Measurements from ENCODE around the gene TRABD2B.

The TRABD2B gene

DNA sequence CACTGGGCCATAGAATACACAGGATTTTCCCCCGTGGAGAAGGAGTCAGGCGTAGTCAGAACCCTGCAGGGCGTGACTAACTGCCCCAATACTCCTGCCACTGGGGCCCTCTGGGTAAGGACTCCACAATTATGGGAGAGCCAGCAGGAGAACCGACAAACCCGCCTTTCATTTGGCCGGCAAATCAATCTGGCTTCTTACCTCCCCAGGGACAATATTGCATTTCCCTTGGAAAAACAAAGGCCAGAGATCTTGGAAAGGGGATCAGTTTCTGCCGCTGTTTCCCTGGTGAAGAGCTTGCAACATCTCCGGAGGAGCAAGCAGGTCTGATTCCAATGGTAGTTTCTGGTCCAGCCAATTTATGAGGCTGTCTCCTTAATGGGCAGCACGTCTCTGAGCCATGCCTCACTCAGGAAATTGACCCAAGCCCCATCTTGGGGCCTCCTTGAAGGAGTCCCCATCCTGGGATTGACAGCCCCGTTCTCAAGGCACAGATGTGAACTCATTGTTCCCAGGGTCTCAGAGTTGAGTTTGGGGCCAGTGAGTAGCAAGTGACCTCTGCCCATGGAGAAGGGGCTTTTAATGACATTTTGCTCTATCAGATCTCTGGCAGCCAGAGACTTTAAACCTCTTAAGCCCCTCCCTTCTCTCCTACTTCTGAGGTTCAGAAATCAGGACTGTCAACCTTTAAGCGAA, 4.3 kb downstream of the TRABD2B start:
- no peak for DNase-seq (ENCODE audit: low read depth)

DNA sequence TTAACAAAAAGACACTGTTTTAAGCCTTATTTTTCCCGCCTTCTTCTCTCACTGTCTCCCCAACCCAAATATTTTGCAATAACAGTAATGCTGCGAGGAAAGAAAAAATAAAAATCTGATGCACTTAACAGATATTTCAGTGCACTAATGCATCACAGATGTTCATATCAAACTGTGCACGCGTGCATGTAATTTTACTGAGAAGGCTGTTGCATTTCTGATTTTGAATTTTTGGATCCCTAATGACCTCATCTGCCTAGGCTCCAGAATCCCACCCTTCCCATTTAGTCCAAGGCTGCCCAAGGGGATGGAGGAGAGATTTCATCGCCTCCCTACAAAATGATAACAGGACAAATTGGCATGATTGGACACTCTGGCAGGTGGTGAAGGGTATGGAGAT, 5.5 kb downstream of the TRABD2B start:
- no peak for DNase-seq (ENCODE audit: low read depth)

- peak; percentile 17 for DNase-seq (ENCODE audit: low read depth)
Observed at GRCh38 chr1:47991187-47991586, 6.0 kb downstream of the TRABD2B start.

DNA sequence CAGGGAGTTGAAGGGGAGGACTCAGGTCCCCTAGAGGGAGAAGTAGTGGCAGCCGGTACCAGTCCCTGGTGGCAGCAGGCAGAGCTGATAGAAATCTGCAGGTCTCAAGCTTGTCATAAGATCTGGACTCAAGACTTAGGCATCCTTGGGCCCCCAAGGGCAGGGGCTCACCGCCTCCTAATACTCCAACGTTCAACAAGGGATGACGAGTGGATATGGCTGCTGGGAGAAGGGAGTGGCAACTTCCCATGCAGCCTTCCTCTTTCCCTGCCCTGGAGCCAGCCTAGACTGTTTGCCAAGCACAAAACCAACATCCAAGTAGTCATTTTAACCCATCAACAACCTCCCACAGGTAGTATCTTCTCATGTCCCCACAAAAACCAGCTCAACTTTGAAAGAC, 6.9 kb downstream of the TRABD2B start:
- no peak for DNase-seq (ENCODE audit: low read depth)

DNA sequence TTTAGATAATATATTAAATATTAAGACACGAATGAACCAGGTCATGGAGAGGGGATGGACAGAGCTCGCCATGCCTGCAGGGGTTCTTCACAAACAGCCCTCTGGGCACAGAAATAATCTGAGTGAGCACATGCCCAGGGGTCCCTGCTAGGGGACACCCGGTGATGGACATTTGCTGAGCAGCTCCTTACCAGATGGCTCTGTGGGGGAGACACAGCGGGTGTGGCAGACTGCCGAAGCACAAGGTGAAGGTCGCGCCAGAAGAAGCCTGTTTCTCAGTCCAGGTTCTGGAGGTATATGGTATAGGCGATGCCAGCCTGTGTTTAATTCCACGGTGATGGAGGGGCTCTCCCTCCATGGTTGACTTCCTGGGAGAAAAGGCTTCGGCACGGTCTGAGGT, 9.6 kb downstream of the TRABD2B start:
- DNase-seq (ENCODE audit: low read depth): no peak

DNA sequence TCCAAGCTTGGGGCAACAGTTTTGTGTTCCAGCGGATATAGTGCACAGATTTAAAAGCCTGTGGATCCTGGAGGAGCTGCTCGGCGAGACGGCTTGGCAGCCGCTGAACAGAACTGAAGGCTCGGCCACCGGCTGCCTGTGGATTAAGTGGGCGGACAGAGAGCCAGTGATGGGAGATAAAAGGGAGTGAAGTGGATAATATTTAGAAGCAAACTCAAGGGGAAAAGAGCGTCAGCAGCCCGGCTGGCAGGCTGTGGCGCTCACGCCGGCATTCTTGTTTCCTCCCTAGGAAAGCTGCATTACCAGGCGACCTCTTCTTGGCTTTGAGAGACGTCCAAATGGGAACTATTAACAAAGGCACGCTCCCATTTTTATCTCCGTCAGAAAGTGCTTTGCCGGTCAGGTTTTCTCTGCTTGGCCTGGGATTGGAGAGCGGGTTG, 10.4 kb downstream of the TRABD2B start:
- no peak for DNase-seq (ENCODE audit: low read depth)

GRCh38 chr1:47985018-47985417, 12.2 kb downstream of the TRABD2B start:
- no peak for DNase-seq (ENCODE audit: low read depth)

DNA sequence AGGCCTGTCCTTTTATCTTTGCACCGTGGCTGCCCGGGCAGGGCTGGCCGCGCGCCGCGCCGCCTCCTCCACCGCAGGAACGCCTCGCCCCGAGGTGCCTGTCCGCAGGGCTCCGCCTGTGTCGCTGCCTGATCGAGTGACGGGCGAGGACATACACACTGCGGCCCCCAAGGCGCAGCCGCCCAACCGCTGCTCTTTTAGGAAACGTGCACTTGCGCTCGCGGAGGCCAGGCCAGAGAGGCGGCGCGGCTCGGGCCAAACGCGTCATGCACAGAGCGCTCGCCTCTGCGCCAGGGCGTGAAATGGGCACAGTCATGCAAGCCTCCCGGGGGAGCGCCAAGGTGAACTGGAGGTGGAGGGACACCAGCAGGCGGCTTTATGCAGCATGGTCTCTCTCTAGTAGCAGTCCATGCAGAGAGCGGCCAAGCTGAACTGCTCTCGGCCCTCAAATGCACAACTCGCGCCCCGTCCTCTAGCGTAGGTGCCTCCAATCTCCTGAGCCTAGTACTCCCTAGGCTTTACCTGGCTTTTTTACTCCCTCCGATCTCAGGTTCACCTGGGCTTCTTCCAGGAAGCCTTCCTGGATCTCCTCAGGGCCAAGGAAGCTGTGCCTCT, 12.9 kb downstream of the TRABD2B start:
- no peak for DNase-seq (ENCODE audit: low read depth)

DNA sequence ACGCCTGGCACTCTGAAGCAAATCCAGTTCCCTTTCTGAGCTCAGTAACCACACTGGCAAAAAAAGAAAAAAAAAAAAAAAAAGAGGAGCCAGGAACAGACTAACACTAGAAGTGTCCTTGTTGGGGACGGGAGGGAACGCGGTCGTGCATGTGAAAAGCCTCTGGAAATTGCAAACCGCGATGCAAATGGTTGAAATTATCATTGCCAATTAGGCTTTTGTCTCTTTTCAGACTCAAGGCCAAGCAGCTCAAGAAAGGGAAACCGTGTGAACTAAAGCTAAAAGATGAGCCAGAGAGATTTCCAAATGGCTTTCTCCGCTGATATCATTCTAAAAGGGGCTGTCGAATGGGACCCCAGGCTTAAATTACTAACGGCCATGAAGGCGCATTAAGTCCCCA, 13.5 kb downstream of the TRABD2B start:
- no peak for DNase-seq (ENCODE audit: low read depth)

DNA sequence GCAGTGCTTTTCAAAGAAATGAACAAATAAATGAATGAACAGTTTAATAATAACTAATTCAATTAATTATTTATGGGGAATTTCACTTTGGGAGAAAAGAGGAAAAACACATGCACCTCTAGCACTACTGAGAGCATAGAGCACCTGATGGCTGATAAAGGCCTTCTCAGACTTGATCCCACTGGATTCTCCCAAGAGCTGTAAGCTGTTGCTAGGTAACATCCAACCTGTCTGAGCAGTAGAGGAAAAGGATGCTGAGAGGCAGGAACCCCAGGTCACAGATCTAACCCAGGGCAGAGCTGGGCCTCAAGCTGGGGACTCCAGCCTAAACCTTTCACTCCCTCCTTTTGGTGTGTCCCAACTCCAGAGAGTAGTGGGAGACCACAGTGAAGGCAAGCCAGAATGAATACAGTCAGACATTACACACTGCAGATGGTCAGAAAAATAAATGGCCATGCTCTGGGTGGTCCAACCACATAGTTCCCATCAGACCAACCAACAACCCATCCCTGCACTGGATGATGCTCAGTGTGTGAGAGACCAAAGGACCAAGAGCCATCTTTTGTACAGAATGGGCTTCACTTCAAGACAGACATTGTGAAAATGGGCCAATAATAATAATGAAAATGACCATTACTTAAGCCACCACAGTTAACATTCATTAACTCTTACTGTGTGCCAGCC, 15.4 kb downstream of the TRABD2B start:
- DNase-seq (ENCODE audit: low read depth): no peak

GRCh38 chr1:47980501-47980900, 16.7 kb downstream of the TRABD2B start:
- no peak for DNase-seq (ENCODE audit: low read depth)

- DNase-seq (ENCODE audit: low read depth): no peak
Observed at GRCh38 chr1:47979724-47980123, 17.5 kb downstream of the TRABD2B start.

- no peak for DNase-seq (ENCODE audit: low read depth)
Observed at GRCh38 chr1:47978486-47978885, 18.7 kb downstream of the TRABD2B start.

DNA sequence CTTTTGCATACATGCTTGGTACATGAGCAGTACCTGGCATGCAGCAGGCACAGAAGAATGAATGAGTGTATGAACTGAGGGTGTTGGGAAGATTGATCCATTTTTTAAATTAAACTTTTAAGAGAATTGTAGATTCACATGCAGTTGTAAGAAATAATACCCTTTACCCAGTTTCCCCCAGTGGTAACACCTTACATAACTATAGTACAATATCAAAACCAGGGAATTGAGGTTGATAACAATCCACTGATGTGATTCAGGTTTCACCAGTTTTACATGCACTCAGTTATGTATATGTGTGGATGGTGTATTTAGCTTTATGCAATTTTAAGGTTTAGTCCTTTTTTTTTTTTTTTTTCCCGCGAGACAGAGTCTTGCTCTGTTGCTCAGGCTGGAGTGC, 20.5 kb downstream of the TRABD2B start:
- no peak for DNase-seq (ENCODE audit: low read depth)

DNA sequence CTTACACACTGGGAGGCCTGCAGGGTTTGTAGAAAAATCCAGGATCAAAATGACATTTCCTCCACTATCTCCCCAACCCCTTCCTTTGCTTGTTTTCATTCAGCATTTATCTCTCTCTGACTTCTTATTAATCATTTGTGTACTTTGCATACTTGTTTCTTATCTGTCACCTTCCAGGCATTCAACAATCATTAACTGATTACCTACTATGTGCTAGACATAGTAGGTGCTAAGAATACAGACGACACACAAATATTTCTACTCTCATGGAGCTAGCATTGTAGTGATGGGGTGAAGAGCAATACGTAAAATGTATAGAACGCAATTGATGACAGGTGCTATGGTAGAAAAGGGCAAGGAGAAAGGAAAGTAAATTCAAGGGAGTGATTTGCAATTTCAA, 20.9 kb downstream of the TRABD2B start:
- DNase-seq (ENCODE audit: low read depth): no peak

DNA sequence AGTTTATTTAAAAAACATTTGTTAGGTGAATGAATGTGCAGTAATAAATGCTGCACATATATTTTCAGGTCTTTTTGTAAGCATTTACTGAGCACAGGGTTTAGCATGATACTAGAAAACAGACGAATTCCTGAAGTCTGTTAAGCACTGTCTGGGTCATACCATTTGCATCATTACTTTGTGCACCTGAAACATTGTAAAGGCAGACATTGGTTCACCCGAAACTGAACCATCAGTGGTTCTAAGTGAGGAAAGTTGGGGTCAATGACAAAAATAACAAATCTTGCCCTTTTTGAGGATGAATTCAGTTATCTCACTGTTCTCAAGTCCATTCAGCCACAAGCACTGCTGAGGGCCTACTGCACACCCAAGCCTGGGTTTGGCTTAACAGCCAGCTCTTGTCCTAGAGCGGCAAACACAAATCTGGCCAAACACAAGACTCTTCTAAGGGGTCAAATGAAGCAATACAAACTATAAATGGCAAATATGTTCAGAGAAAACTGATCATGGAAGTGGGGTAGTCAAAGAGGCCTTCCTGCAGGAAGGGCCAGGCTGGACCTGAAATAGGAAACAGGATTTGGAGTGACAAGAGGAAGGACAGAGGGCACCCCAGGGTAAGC, 21.8 kb downstream of the TRABD2B start:
- no peak for DNase-seq (ENCODE audit: low read depth)

DNA sequence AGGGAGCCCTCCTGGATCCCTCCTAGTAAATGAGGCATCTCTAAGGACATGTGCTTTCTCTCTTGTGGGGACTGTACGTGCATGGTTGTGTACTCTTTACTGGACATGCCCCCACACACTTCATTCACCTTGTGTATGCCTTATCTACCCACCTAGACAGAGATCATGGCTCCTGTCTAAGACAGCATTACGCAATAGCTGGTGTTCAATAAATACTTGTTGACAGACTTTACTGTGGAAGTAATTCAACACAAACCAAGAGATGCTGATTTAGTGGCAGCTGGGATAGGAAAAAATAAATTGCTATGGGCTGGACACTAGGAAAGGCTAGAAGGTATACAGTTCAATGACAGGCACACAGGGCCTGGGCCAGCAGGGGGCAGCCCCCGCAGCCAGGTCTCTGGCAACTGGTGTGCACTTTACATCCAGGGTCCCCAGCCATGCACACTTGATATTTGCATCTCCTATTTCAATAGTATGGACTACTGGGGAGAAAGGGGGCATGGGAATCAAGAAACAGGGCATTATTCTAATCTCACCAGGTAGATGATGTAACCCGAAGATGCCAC, 24.2 kb downstream of the TRABD2B start:
- DNase-seq (ENCODE audit: low read depth): no peak

DNA sequence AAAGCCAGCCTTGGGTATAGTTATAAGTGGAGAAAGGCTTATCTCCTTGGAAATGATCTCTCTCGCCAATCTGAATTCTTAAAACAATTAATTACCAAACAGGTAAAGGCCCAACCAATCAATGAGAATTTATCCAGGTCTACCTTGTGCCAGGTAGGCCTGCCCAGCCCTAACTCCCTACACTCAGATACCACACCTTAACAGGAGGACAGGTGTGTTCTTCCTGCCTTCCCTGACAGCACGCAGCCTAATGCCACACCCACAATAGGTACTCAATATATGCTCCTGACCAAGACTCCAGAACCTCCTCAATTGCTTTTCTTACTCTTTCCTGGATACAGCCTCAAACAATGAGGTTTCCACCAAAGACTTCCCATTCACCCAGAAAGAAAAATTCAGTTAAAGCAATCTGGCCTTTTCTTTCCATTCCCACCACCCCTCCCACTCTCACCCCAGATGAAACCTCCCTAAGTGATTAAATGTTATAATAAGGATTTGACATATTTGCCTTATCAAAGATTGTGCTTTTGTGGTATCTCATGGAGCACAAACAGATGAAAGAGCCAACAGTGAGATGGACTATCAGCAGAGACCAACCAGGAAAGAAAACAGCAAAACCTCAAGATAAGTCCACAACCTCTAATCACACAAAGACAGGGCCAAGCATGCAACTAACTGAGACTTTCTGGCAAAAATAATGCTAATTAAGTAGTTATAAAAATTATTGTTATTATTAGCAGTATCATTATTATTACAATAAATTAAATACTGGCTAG, 25.6 kb downstream of the TRABD2B start:
- DNase-seq (ENCODE audit: low read depth): no peak

DNA sequence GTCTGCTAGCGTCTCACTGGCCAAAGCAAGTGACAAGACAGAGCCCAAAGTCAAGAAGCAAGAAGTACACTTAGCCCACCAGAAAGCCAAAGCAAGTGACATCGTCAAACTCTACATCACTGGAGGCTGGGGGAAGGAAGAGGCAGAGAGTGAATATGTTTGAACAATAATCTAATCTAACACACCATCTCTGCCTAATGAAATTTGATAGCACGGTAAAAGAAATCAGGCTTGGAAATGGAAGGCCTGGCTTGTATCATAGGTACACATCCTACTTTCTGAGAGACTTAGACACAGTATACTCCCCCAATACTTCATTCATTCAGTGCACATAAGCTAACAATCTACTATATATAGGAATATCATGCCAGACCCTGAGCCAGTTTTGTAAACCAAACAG, 26.3 kb downstream of the TRABD2B start:
- DNase-seq (ENCODE audit: low read depth): no peak

- no peak for DNase-seq (ENCODE audit: low read depth)
Observed at GRCh38 chr1:47969478-47969877, 27.7 kb downstream of the TRABD2B start.

GRCh38 chr1:47968556-47968888, 28.7 kb downstream of the TRABD2B start:
- DNase-seq (ENCODE audit: low read depth): no peak
